Activated CD4-positive, alpha-beta T cell treated with anti-CD3 and anti-CD28 coated beads, Interleukin-10, Interleukin-2, amounts not matched to agents 100 ng/mL and 50 ng/mL, durations not matched to agents 16 hours and 8 hours (primary cell): ENCODE results near the gene SLC9C2.
"Not testable (repeated sequence)": the region's sequence is repeated elsewhere in the genome, so short reads cannot be mapped to it uniquely, and the experiment has no call there.

ENCODE experiments used
- DNase-seq: peaks from one replicate; pipeline ENCODE4 v3.0.0-alpha.2; 2020

The SLC9C2 gene

DNA sequence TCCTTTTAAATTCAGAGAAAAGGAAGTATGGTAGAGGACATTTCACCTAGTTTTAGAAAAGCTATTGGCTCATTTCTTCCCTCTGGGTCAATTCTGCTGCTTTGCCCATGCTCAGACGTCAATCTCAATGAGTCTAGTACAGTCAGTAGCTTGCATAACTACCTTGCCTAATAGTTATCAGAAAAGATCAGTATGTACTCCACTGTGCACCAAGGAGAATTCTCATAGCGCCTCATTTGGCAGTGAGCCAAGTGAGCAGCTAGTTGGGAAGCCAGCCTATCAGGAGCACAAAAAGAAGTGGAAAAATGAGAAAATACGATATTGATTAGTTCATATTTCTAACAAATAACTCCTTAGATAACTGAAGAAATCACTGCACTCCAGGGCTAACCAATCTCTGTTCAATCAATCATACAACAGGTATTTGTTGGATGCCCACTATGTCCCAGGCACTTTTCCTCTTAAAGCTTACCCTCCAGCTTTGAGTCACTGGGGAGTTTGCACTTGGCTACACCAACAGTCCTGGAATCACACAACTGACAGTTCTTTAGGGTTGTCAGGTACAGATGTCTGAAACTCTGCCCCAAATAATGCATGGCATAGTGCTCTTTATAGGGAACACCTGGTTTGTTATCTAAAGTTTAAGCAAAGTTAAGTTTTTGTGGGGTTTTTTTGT, 75.6 kb downstream of the SLC9C2 start:
- no peak for DNase-seq

DNA sequence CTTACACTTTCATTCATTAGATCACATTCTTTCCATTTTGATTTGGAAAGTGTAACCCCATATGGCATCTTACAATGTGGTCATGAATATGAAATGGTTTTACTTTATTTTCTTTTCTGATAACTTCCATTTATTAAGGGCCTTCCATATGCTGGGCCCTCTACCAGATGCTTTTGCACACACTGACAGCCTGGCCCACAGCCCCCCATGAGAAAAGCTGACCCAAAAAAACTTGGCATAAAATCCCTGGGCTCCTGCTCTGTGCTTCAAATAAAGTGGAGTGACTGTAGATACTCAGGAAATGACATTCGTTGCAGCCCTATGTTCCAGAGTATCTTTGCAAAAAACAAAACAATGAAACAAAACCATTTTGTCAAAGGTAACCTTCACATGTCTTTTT, 76.9 kb downstream of the SLC9C2 start:
- no peak for DNase-seq

DNA sequence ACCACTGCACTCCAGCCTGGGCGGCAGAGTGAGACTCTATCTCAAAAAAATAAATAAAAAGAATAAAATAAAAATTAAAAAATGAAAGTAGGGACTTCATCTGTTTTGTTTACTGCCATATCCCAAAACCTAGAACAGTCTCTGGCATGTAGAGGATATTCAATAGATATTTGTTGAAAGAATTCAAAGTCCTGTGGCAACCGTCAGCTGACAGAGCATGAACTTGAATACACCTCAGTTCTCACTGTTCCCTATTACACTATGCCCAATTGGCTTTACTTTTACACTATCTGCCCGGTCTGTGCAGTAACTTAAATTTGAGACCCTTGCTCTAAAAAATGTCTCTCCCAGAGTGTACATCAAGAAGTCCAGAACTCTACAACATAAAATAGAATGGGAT, 79.5 kb downstream of the SLC9C2 start:
- no peak for DNase-seq

DNA sequence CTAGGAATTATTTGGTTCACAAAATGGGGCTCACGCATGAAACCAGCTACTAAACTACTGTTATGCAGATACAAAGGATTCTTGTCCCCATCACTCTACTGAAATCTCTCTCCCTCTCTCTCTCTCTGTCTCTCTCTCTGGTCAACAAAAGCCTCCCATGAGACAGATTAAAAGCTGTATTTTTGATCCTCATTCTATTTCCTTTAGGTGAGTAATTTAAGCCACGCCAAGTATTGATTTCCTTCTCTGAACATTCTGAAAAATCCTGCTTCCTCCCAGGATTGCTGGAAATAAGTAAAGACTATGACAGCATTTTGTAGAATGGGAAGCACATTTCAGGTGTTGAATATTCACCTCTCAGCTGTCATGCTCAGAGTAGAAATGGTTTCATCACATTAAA, 82.1 kb downstream of the SLC9C2 start:
- no peak for DNase-seq

GRCh38 chr1:173514503-173514902, 88.4 kb downstream of the SLC9C2 start:
- not testable (repeated sequence) for DNase-seq

GRCh38 chr1:173509797-173510196, 93.1 kb downstream of the SLC9C2 start:
- DNase-seq, result no peak

DNA sequence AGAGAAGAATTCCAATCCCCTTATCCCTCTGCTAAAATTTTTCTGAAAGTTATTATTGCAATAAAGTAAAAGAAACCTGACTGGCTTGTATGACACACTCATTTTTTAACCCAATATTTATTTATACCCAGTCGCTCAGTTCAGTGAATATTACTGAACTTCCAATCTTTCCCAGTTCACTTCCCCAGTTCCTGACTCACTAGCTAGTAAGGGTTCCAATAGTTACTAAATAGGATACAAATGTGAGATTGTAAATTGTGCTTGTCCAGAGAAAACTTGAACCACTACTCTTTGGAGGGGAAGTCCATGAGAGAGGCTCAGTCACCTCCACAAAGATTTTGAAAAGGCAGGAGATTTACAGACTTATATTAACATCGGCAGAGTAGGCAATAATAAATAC, 94.3 kb downstream of the SLC9C2 start:
- DNase-seq, result no peak

GRCh38 chr1:173507847-173508209, 95.0 kb downstream of the SLC9C2 start:
- DNase-seq, result no peak

DNA sequence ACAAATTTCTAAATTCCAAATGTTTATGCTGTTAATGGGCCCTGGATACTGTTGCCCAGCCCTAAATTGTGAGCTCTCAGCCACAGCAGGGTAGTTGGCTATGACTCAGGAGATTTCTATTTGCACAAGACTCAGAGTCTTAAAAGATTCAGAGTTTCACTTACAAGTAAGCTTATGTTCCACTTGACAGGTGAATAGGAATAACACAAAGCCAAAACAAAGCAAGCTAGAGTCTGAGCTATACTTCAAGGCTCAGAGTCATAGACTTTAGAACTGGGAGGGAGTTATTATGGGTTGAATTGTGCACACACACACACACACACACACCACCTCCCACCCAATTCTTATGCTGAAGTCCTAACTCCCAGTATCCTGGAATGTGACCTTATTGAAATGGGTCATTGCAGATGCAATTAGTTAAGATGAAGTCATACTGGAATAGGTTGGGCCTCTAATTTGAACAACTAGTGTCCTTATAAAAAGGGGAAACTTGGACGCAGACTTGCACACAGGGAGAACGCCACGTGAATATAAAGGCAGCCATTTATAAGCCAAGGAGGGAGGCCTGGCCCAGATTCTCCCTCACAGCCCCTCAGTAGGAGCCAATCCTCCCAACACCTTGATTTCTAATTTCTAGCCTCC, 95.5 kb downstream of the SLC9C2 start:
- DNase-seq, result no peak

DNA sequence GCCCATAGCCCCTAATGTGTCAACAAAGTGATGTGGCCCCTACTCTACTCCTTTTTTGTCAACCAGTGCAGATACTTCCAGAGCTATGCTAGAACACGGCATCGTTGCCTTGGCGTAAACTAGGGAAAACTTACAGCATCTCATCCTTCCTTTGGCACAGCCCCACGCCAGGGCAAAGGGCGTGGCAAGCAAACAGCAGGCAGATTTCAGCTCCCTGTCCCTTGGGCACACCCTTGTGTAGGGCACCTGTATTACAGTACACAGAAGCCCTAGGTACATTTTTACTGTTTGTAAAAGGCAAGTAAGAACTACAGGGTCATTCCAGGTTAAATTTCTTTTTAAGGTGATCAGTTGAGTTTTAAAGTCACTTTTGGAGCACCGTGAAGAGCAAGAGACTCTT, 96.4 kb downstream of the SLC9C2 start:
- DNase-seq, result peak; percentile 18

DNA sequence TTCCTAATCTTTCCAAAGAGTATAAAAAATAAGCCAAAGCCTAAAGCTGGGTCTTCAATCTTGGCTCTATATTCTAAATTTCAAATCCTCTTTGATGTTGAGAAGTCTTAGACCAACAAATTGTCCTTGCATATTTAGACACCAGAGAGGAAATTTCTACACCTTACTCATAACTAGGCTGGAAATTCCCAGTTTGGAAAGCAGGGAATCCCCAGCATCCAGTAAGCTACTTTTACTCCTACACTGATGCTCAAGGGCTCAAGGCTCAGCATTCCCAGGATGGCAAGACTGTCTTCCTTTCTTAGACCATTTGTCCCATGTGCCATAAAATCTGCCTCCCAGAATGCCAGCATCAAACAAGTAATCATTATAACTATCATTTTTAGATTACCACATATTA, 97.5 kb downstream of the SLC9C2 start:
- DNase-seq, result no peak

DNA sequence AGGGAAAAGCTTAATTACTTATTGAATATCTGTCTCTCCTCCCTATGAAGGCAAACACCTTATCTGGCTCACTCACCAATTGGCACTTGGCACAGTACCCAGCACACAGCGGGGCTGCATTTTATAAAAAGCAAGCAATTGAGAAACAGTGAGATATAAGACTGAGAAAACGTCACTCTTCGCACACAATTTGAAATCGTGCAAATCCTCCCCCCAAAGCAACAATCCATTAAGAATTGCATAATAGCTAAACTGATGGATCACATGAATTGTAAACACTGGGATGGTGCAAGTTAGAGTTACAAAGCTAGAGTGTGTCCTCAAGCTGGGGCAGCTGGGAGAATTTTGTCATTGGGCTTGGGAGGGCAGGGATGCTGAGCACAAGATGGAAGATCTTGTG, 98.6 kb downstream of the SLC9C2 start:
- DNase-seq, result no peak

DNA sequence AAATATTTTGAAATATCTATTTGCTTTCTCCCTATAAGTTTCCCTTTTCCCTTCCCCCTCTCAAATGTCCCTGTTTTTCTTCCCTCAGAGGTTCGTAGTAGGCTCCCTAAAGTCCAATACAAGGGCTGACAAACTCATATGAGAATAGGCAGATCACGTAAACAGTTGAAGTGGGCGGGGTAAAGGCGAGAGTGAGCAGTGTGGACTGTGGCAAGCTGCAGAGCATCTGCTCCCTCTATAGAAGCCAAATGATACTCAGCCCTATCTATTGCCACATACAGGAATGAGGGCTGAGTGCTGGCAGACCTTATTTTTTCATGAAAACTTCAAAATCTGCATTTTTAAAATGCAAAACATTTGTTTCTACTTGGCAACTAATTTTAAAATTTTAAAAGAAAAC, 99.5 kb downstream of the SLC9C2 start:
- no peak for DNase-seq

DNA sequence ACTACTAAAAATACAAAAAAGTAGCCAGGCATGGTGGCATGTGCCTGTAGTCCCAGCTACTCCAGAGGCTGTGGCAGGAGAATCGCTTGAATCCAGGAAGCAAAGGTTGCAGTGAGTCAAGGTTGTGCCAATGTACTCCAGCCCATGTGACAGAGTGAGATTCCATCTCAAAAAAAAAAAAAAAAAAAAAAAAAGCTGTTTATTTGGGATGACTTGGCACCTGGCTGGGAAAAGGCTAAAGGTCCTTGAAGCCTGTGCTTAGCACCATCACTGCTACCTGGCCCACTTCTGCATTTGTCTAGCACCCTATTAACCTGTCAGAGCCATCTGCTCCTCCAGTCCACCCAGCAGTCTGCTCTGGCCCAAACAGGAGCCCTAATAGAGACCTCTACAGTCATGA, 100.8 kb downstream of the SLC9C2 start:
- DNase-seq, result no peak

GRCh38 chr1:173499729-173500128, 103.1 kb downstream of the SLC9C2 start:
- DNase-seq, result no peak

GRCh38 chr1:173496757-173497320, 106.0 kb downstream of the SLC9C2 start:
- DNase-seq, result no peak

- no peak for DNase-seq
These were observed 107.1 kb downstream of the SLC9C2 start for GRCh38 chr1:173495609-173496267.

DNA sequence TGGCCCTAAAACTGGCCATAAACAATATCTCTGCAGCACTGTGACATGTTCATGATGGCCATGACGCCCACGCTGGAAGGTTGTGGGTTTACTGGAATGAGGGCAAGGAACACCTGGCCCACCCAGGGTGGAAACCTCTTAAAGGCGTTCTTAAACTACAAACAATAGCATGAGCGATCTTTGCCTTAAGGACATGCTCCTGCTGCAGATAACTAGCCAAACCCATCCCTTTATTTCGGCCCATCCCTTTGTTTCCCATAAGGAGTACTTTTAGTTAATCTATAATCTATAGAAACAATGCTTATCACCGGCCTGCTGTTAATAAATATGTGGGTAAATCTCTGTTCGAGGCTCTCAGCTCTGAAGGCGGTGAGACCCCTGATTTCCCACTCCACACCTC, 109.7 kb downstream of the SLC9C2 start:
- not testable (repeated sequence) for DNase-seq

- no peak for DNase-seq
These were observed 111.4 kb downstream of the SLC9C2 start for GRCh38 chr1:173491508-173491907.

DNA sequence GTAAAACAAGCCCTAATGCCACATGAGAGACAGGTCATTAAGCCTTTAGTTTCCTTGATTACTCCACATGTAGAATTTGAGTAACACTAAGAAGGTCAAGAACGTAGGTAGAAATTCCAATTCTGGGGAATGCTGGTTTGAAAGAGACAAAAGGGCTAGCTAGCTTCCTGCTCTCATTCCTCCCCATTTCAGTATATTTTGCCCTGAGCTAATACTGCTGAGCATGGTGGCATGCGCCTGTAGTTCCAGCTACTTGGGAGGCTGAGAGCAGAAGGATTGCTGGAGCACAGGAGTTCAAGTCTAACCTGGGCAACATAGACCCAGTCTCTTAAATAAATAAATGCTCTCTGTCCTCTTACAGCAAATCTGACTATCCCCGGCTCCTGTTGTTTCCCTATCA, 112.9 kb downstream of the SLC9C2 start:
- no peak for DNase-seq

DNA sequence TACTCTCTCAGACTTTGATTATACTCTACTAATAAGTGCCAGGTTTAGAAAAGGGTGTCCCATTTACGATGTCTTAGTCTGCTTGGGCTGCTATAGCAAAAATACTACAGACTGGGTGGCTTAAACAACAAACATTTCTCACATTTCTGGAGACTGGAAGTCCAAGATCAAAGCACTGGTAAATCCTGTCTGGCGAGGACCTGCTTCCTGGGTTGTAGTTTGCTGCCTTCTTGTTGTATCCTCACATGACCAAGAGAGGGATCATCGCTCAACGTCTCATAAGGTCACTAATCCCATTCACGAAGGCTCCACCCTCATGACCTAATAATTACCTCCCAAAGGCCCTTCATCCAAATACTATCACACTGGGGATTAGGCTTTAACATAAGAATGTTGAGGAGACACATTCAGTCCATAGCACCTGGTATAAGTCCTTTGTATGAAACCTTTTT, 113.7 kb downstream of the SLC9C2 start:
- no peak for DNase-seq

DNA sequence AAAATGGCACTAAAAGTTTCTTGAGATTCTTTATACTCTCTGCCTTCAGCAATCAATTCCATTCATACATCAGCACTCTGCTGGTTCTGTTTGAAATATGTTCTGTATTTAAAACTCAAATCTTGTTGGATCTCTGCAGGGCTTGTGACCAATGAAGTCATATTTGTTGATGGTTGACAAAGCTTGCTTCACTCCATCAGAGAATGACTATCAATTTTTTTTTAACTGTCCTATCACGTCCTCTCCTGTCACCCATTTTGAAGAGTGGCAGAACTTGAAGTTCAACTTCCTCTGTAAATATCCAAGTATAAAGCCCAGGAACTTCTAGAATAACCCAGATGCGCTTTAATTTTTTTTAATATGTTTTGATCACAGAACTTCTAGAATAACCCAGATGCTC, 114.9 kb downstream of the SLC9C2 start:
- DNase-seq, result no peak

GRCh38 chr1:173485401-173485800, 117.5 kb downstream of the SLC9C2 start:
- DNase-seq, result no peak

- DNase-seq, result no peak
These were observed 118.6 kb downstream of the SLC9C2 start for GRCh38 chr1:173484276-173484675.
